Stimulated activated CD8-positive, alpha-beta memory T cell treated with anti-CD3 and anti-CD28 coated beads, Interleukin-4, amount 100 ng/mL, for 24 hours (primary cell): ENCODE measurements around the gene CCL22.
"Not testable (repeated sequence)": the region's sequence is repeated elsewhere in the genome, so short reads cannot be mapped to it uniquely, and the experiment has no call there.

Experiments used
- DNase-seq: peaks from one replicate; pipeline ENCODE4 v3.0.0-alpha.2; 2020; ENCODE audit warnings: low read depth

The CCL22 gene

GRCh38 chr16:57394444-57394843 lies 35.9 kb downstream of the CCL22 start:
- DNase-seq, result no peak

GRCh38 chr16:57395026-57395425 lies 36.4 kb downstream of the CCL22 start:
- no peak for DNase-seq

- DNase-seq, result no peak
These were observed 38.2 kb downstream of the CCL22 start for GRCh38 chr16:57396786-57397185.

DNA sequence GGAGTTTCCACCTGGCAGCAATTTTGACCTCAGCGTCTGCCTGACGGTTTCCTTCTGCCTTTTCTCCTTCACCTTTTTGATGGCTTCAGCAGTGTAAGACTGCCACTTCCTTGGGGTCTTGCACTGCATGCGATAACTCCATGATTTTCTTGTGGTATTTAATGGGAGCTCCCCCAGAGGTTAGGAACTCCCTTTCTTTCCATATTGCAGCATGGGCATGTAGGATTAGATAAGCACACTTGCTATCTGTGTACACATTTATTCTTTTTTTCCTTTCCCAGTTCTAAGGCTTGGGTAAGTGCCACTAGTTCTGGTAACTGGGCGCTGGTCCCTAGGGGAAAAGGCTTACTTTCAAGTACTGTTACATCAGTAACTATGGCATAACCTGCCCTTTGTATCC lies 38.9 kb downstream of the CCL22 start:
- DNase-seq, result not testable (repeated sequence)

DNA sequence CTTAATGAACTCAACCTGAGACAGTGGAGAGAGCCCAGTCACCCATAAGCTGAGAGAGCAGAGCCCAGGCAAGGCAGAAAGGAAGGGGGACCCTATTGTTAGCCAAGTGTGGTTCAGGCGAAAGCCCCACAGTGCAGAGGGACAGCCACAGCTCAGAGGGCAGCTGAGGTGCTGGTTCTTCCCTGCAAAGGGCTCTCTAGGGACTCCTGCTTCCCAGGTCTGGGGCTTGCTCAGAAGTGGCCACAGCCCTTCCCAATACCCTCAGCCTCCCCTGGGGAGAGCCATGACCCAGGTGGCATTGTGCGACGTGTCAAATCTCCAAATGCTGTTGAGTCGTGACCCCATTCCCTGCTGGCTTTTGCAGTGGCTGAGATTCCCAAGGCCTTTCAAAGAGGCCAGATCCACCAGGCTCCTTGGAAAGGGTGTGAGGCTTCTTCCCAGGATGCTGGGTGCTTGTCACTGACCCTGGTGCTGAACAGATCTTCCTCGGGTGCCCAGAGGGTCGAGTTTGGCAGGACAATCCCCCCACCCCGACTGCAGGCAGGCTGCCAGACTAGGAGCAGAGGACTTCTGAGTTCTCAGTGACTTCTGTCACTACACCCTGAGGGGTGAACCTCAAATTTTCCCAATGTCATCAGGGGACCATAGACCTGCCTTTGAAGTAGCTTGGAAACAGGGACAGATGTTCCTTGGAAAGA lies 43.5 kb downstream of the CCL22 start:
- DNase-seq, result no peak

GRCh38 chr16:57403965-57404817 lies 45.6 kb downstream of the CCL22 start, which contains the start of gene CCL17:
CCL17 (plus strand) TSS chr16:57404767; CDS start chr16:57413933, 9,166 bp downstream.
- DNase-seq, result no peak

GRCh38 chr16:57405097-57405496 lies 46.5 kb downstream of the CCL22 start:
- no peak for DNase-seq

DNA sequence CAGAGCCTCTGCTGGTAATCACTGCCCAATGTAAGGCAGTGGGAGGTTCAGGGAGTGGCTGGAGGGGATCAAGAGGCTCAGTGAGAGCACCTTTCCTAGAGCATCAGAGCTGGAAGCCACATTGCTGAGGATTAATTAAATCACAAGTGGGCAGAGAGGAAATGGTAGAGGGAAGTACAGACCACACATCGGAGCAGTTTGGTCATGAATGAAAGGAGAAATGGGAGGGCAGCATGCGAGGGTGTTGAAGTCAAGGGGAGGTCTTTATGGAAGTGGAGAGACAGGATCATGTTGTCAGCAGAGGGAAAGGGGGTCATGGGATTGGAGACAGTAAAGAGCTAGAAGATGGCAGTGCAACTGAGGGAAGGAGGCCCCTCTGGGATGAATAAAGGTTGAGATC lies 48.3 kb downstream of the CCL22 start:
- no peak for DNase-seq

DNA sequence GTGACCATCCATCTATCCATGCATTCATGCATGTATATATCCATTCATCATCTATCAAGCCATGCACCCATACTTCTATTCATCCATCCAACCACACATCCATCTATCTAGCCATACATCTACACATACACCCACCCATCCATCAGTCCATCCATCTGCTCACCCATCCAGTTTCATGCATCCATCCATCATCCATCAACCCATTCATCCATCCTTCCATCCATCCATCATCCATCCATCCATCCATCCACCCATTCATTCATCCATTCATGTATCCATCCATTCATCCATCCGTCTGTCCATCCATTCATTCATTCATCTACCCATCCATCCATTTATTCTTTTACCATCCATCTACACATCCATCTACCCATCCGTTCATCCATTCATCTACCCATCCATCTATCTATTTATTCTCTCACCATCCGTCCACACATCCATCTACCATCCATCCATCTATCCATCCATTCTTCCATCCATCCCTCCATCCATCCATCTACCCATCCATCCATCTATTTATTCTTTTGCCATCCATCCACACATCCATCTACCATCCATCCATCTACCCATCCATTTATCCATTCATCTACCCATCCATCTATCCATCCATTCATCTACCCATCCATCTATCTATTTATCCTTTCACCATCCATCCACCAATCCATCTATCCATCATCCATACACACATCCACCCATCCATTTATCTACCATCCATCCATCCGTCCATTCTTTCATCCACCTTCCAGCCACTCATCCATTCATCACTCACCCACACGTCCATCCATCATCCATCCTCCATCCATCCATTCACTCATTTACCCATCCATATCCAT lies 49.2 kb downstream of the CCL22 start:
- no peak for DNase-seq

GRCh38 chr16:57409065-57409464 lies 50.5 kb downstream of the CCL22 start:
- no peak for DNase-seq

- no peak for DNase-seq
These were observed 51.4 kb downstream of the CCL22 start for GRCh38 chr16:57409870-57410587.

DNA sequence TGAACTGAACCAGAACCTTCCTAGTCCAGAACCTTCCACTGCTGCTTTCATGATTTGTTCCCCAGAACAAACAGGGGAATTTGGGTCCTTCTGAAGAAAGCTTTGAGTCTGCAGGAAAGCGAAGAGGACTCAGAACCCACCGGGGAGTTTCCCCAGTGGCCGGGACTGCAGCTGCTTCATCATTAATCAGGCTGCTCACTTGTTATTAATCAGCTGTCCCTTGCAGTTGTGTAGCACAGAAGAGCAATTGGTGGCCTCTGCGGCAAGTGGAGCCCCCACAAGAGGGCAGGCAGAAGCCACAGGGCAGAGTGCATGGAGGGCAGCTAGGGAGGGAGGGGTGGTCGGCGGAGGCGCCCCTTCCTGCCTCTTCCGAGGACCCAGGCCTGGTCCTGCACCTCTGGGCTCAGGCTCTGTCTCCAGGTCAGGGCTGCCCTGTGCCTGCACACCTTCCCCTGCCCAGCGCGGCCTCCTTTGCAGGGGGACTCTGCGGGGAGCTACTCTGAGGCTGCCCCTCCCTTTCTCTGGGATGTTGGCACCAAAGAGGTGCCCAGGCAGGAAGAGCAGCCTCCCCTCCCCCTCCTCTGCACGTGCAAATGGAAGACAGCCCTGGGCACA lies 52.9 kb downstream of the CCL22 start:
- no peak for DNase-seq

- no peak for DNase-seq
These were observed 54.0 kb downstream of the CCL22 start for GRCh38 chr16:57412584-57412983.

DNA sequence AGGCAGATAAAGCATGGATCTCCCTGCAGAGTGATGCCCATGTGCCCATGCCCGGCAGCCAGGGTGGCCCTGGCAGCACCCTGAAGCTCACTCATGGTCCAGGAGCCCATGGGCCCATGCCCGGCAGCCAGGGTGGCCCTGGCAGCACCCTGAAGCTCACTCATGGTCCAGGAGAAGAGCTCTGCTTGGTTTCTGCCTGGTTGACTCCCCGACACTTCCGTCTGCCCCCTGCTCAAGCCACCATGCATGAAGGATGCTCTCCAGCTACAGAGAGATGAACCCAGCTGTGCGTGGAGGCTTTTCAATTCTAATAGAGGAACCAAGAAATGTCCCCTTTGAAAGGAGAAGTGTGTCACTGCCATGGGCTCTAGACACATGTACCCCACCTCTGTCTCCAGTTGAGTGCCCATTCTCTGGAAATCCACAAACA lies 54.7 kb downstream of the CCL22 start:
- no peak for DNase-seq

DNA sequence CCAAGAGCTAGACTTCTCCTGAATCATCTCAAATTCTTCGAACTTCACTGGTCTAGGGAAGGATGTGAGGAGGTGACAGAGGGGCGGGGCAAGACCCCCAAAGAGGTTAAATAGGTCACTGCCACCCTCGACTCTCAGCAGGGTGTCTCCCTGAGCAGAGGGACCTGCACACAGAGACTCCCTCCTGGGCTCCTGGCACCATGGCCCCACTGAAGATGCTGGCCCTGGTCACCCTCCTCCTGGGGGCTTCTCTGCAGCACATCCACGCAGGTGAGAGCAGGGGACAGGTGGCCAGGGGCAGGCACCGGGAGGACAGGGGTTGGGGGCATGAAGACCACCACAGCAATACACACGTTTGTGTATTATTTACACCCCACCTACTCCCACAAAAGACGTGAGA lies 55.1 kb downstream of the CCL22 start:
- no peak for DNase-seq
